ENCODE data around the gene DNAJC5.
"Not testable (repeated sequence)": the region's sequence is repeated elsewhere in the genome, so short reads cannot be mapped to it uniquely, and the experiment has no call there.

DNAJC5 gene

GRCh38 chr20:63915471-63915870 lies 20.5 kb downstream of the DNAJC5 start:
- no peak for DNase-seq

- DNase-seq = peak; percentile 5
Observed at GRCh38 chr20:63916371-63916939, 21.5 kb downstream of the DNAJC5 start.

DNA sequence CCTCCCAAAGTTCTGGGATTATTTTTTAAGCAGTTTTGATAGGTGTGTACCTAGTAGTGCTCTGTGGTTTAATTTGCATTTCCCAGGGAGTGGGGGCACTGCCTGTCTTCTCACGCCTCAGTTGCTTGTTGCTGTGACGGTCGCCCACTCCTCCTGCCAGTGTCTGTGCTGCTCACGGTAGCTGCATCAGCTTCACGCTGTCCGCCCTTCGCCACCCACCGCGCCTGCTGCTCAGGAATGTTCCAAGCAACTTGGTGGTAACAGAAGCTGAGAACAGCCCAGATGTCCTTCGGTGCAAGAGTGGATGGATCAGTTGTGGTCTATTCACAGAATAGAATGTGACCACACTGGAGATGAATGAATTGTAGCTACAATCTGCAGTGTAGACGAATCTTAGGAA lies 22.9 kb downstream of the DNAJC5 start:
- no peak for DNase-seq

GRCh38 chr20:63919130-63919529 lies 24.2 kb downstream of the DNAJC5 start:
- no peak for DNase-seq

- no peak for DNase-seq
Observed at GRCh38 chr20:63920226-63920625, 25.3 kb downstream of the DNAJC5 start.

- DNase-seq = no peak
Observed at GRCh38 chr20:63923651-63924050, 28.7 kb downstream of the DNAJC5 start.

- no peak for DNase-seq
Observed at GRCh38 chr20:63924241-63924640, 29.3 kb downstream of the DNAJC5 start.

DNA sequence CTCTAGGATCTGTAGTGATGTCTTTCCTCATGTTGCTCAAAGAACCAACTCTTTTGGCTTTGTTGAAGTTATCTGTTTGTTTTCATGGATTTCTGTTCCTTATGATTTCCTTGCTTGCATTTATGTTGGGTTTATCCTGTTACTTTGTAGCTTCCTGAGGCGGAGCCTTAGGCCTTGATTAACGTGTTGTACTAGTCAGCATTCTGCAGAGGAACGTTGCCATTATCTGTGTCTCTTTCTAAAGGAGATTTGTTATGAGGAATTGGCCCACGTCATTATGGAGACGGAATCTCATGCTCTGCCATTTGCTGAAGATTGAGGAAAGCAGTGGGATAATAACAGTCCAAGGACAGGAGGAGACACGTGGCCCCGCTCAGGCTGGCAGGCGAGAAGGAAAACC lies 31.4 kb downstream of the DNAJC5 start:
- DNase-seq = no peak

GRCh38 chr20:63929071-63929470 lies 34.1 kb downstream of the DNAJC5 start:
- no peak for DNase-seq

GRCh38 chr20:63929473-63929883 lies 34.6 kb downstream of the DNAJC5 start:
- not testable (repeated sequence) for DNase-seq

DNA sequence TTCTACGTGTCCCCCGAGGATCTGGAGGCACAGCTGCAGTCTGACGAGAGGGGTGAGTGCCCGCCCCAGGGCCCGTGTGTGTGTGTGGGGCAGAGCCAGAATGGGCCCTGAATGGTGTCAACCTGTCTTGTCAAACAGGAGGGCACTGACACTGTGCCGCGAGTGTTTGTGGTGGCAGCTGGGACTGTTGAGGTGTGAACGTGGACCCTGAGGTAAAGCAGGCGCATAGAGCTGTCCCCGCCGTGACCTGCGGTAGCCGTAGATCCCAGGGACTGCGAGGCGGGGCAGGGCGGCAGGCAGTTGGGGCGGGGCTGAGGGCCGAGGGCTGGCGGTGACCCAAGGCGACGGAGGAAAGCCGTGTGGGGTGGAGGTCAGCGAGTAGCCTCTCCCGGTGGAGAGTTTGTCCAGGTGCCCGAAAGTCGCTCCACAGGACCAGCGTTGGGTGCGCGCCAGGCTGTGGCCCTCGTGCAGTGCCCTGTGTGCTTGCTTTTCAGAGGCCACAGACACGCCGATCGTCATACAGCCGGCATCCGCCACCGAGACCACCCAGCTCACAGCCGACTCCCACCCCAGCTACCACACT lies 36.1 kb downstream of the DNAJC5 start:
- DNase-seq = no peak

DNA sequence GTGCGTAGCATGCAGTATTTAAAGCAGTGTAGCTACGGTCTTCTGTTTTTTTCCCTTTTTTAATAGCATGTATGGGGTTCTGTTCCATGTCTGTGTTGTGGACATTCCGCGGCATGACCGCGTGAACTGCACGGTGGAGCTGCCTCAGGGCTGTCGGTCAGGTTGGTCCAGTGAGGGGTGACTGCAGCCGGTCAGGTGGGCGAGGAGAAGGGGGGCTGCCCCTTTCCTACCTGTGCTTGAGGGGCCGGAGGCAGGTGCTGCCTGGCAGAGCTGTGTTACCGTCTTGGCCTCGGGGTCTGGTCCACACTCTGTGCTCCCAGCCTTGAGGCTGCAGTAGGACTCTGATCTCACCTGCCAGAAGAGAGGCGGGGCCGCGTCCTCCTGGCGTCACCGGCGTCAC lies 36.8 kb downstream of the DNAJC5 start:
- DNase-seq = no peak

DNA sequence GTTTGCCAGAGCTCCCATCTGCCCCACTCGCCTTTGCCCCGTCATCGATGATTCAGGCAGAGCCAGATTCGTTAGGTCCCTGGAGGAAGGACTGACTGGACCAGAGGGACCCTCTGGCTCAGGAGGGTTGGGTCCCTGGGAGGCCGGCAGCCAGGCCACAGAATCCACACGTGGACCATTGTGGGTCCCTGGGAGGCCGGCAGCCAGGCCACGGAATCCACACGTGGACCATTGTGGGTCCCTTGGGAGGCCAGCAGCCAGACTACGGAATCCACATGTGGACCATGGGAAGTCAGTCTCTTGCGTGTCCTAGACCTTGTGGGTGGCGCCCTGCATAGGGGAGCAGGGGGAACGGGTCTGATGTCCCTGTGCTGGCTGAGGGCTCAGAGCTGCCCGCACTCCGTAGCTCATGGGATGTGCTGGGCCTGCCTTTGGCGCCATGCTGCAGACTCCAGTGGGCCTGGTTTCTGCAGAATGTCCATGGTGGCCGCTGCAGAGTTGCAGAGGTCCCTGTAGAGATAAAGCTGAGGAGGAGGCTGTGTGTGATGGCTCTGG lies 37.8 kb downstream of the DNAJC5 start:
- DNase-seq = no peak

GRCh38 chr20:63933646-63934045 lies 38.7 kb downstream of the DNAJC5 start:
- DNase-seq = no peak

DNA sequence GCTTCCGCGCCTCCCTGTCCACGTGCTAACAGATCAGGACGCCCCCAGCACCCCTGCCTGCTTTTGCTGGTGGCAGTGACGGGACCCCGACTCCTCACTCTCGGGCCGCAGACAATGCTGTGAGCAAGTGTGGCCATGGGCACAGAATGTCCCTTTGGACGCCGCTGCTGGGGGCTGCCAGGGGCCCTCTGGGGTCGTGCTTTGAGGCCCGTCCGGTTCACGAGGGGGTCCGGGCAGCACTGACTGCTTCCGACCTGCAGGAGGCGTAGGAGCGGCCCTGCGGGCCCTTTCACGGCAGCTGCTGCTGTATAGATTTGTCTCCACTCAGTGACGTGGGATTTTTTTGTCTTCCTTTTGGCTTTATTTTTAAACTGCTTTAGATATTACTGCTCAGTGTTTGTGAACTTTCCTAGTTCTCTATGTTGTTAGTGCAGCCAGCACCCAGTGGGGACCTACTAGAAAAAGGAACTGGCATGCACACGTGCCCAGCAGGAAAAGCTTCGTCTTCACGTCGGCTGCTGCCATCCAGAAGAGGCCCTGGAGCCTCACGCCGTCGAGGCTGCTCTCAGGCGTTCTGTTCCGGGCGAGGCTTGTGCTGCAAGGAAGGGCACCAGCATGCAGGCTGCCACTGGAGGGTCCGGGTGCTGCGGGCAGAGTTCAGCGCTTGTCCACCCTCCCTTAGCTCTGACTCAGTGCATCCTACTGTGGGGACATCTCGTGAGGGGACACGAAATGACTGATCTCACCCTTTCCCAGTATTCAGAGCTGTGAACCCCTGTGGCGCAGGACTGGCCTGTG lies 39.5 kb downstream of the DNAJC5 start:
- DNase-seq = no peak

- DNase-seq = no peak
Observed at GRCh38 chr20:63935447-63935846, 40.5 kb downstream of the DNAJC5 start.

GRCh38 chr20:63937596-63937995 lies 42.7 kb downstream of the DNAJC5 start:
- no peak for DNase-seq

GRCh38 chr20:63939061-63939935 lies 44.4 kb downstream of the DNAJC5 start:
- DNase-seq = no peak

DNA sequence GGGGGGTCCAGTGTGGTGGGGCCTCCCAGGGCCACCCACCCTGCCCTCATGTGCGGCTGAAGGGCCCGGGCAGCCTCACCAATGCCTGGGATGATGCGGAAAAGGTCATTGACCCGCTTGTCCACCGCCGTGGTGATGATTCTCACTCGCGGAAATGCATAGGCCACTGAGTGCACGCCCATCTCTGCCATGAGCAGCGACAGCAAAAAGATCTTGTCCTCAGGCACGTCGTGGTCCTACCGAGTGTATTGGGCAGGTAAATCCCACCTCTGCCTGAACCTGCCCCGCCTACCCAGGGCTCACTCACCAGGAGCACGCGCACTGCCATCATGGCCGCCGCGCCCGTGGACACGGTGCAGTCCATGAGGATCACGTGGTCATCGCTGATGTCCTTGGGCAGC lies 45.1 kb downstream of the DNAJC5 start:
- no peak for DNase-seq

DNA sequence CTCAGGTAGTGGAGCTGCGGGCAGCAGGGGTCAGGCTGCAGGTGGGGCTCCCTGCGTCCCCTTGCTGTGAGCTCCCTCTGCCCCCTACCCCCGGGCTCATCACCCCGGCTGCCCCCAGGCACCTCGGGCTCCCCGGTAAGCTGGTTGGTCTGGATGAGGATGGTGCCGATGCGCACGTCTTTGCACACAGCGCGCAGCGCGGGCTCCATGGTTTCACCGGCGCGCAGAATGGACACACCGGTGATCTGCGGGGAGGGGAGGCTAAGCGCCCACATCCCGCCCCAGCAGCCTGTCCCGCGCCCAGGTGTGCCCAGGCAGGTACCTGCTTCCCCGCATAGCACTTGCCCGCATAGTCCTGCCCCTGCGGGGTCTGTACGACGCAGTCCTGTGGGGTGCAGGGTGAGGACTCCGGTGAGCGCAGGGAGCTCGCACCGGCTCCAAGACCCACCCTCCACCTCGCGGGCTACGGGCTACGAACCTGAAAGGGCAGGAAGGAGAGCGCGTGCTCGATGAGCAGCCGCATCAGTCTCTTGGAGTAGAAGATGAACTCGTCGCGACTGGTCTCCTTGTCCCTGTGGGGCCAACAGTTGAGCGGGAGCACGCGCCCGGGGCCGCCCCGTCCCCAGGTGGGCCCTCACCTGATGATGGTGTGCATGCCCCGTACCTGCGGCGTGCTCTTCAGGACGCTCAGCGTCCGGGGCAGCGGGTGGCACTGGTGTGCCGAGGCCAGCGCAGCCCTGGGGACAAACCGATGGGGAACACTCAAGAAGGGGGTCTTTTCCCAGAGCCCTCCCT lies 45.7 kb downstream of the DNAJC5 start:
- no peak for DNase-seq

- peak; percentile 86 for DNase-seq
Observed at GRCh38 chr20:63941282-63942081, 46.6 kb downstream of the DNAJC5 start.
